GM23248 (cell line): Measurements from ENCODE around the gene SYDE2. TPM values are rescaled to one million over a fixed set of nuclear protein-coding genes. Genes with fewer than 3 reads are reported as not detected.

ENCODE experiments used
- DNase-seq: peaks from one replicate; pipeline ENCODE4 v3.0.0-alpha.2; 2015
- H2AFZ ChIP-seq: fragments of 200-600 bp; sonication (generic); 2 replicates; pipeline ENCODE4 v1.6.1; 2016; ENCODE audit warnings: antibody characterized with exemption
- H3F3A ChIP-seq: fragments of 200-600 bp; sonication (generic); 2 replicates; pipeline ENCODE4 v1.6.1; 2016; ENCODE audit warnings: mild to moderate bottlenecking, antibody characterized with exemption, mixed run types; ENCODE audit not compliant: insufficient read depth
- H3K27ac ChIP-seq: fragments of 200-600 bp; sonication (generic); 2 replicates; pipeline ENCODE4 v1.5.1; 2016; ENCODE audit warnings: mild to moderate bottlenecking
- H3K27me3 ChIP-seq: fragments of 200-600 bp; sonication (generic); replicated peaks from 2 replicates; pipeline ENCODE4 v1.6.1; 2016; ENCODE audit warnings: mild to moderate bottlenecking; ENCODE audit not compliant: insufficient read depth
- H3K36me3 ChIP-seq: fragments of 200-600 bp; sonication (generic); 2 replicates; pipeline ENCODE4 v1.6.1; 2016; ENCODE audit warnings: low read depth, mild to moderate bottlenecking
- H3K4me1 ChIP-seq: fragments of 200-600 bp; sonication (generic); 2 replicates; pipeline ENCODE4 v1.6.1; 2016; ENCODE audit warnings: mild to moderate bottlenecking; ENCODE audit not compliant: insufficient read depth
- H3K4me2 ChIP-seq: fragments of 200-600 bp; sonication (generic); one replicate; pipeline ENCODE4 v1.6.1; 2016; ENCODE audit warnings: mild to moderate bottlenecking; ENCODE audit not compliant: unreplicated experiment
- H3K4me3 ChIP-seq: fragments of 200-600 bp; sonication (generic); 2 replicates; pipeline ENCODE4 v1.5.1; 2016; ENCODE audit warnings: mild to moderate bottlenecking
- H3K79me2 ChIP-seq: fragments of 200-600 bp; sonication (generic); 2 replicates; pipeline ENCODE4 v1.6.1; 2016; ENCODE audit warnings: mild to moderate bottlenecking; ENCODE audit not compliant: insufficient read depth
- H3K9ac ChIP-seq: fragments of 200-600 bp; sonication (generic); 2 replicates; pipeline ENCODE4 v1.6.1; 2016; ENCODE audit warnings: mild to moderate bottlenecking
- H3K9me2 ChIP-seq: fragments of 200-600 bp; sonication (generic); 2 replicates; pipeline ENCODE4 v1.6.1; 2016; ENCODE audit warnings: mixed run types, mild to moderate bottlenecking, moderate library complexity; ENCODE audit not compliant: insufficient read depth
- H3K9me3 ChIP-seq: fragments of 200-600 bp; sonication (generic); one replicate; pipeline ENCODE4 v1.6.1; 2017; ENCODE audit warnings: low read depth
- H4K20me1 ChIP-seq: fragments of 200-600 bp; sonication (generic); 2 replicates; pipeline ENCODE4 v1.6.0; 2016; ENCODE audit not compliant: insufficient read depth
- EZH2 ChIP-seq: fragments of 200-600 bp; sonication (generic); IDR thresholded peaks from 2 replicates; pipeline ENCODE4 v1.6.1; 2018; ENCODE audit warnings: antibody characterized with exemption, mild to moderate bottlenecking; ENCODE audit not compliant: insufficient read depth, poor library complexity, severe bottlenecking
- EZH2phosphoT487 ChIP-seq: fragments of 200-600 bp; sonication (generic); IDR thresholded peaks from 2 replicates; pipeline ENCODE4 v1.6.1; 2018; ENCODE audit warnings: antibody characterized with exemption, moderate library complexity, mild to moderate bottlenecking, low read depth; ENCODE audit not compliant: insufficient read depth
- WGBS, 2 experiments: methylation state at CpG; one replicate each; pipeline ENCODE4 v1.1.6; 2015 to 2017; ENCODE audit warnings: low lambda C conversion rate in 2 of 2, low coverage in 1 of 2; ENCODE audit errors: missing lambda C conversion rate in 2 of 2; 5-methylcytosine and 5-hydroxymethylcytosine counted together
- in situ Hi-C: fragments of 300-500 bp; cut with MboI; formaldehyde crosslinking; loops from 2 replicates; pipeline ENCODE4 v1.15.0; 2020
- polyA plus RNA-seq: library from polyadenylated mRNA; unstranded; fragments of >200 nt; fragmentation: Nextera tagmentation; extraction: Ambion mirVana; gene quantifications from 2 replicates; pipeline ENCODE4 v1.2.1, GENCODE V29; 2016
- total RNA-seq: library from RNA; depleted of rRNA; stranded (reverse); fragments of >200 nt; shearing (Covaris generic); gene quantifications from 2 replicates; pipeline ENCODE4 v1.2.3, GENCODE V29; 2014

SYDE2 gene
- total and polyA plus RNA-seq, 2 experiments from 2014 or later: 1.4 to 6.7 TPM

GRCh38 chr1:85158910-85159309 is 41.9 kb downstream of the SYDE2 start:
- WGBS, 2 experiments: 42 to 53% methylated on average over 5 of the region's 5 CpGs
- in situ Hi-C loops: no loop called here
- Histone ChIP-seq H3K4me1 (no peaks in the 10 kb centered on the region), H3K4me2 (no peak overlapping the region), H3K9ac (no peak overlapping the region), H3K27me3 (no peaks in the 10 kb centered on the region), H3K79me2 (no peaks in the 10 kb centered on the region), H3K9me2 (no peaks in the 10 kb centered on the region), H3K36me3 (no peaks in the 10 kb centered on the region), H3K9me3 (no peaks in the 10 kb centered on the region), H4K20me1 (no peaks in the 10 kb centered on the region), H3F3A (no peaks in the 10 kb centered on the region), H2AFZ (no peak overlapping the region), H3K4me3 (no peak overlapping the region), H3K27ac (no peak overlapping the region)
- no peak for TF ChIP-seq EZH2
- no peak for TF ChIP-seq EZH2phosphoT487
- no peak for DNase-seq

- Histone ChIP-seq H3K27ac (no peak overlapping the region), H3K4me3 (no peak overlapping the region), H2AFZ (no peak overlapping the region), H3K9me3 (no peaks in the 10 kb centered on the region), H3K9ac (no peak overlapping the region), H3K4me1 (no peaks in the 10 kb centered on the region), H4K20me1 (no peaks in the 10 kb centered on the region), H3F3A (no peaks in the 10 kb centered on the region), H3K36me3 (no peaks in the 10 kb centered on the region), H3K4me2 (no peak overlapping the region), H3K9me2 (no peaks in the 10 kb centered on the region), H3K79me2 (no peaks in the 10 kb centered on the region), H3K27me3 (no peaks in the 10 kb centered on the region)
- in situ Hi-C loops: no loop called here
- DNase-seq: no peak
- no peak for TF ChIP-seq EZH2phosphoT487
- TF ChIP-seq EZH2: no peak
Measured at GRCh38 chr1:85157436-85157835, 43.4 kb downstream of the SYDE2 start.

DNA sequence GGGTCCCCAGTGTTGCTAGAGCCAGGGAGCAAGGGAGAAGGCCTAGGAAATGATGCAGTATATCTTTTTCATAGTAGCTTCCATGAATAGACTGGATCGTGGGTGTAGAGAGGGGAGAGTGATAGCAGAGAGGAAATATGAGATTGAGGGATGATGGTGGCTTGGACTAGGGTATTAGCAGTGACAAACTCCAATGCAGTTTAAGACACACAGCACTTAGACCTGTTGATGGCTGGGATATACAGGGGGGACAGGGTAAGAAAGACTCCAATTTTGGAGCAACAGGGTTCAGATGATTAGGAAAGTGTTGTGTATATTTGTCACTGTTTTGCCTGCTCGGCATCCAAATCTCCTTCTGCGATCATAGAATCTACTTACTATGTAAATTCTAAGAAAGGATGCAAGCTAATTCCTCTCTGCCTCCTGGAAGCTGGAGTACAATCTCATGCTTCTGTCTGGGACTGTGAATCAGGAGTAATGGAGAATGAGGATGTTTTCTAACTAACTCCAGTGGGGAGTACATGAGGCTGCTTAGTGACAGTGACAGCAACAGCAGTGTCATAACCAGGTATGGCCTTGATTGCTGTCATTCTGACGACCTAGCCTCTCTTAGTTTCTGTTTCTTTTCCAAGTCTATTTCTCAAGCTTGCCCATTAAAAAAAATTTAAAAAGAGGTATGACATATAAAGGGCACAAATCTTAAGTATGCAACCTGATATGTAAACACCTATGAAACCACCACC is 47.5 kb downstream of the SYDE2 start:
- TF ChIP-seq EZH2phosphoT487 (no peak), EZH2 (no peak)
- Histone ChIP-seq H3K9ac (no peak overlapping the region), H3K79me2 (no peaks in the 10 kb centered on the region), H3K4me2 (no peak overlapping the region), H3K27ac (no peak overlapping the region), H4K20me1 (no peaks in the 10 kb centered on the region), H3K9me3 (no peaks in the 10 kb centered on the region), H3K36me3 (no peaks in the 10 kb centered on the region), H3K4me1 (peaks cover 31% of the 10 kb centered on the region), H3K4me3 (no peak overlapping the region), H3K9me2 (no peaks in the 10 kb centered on the region), H3F3A (peaks cover 10% of the 10 kb centered on the region; the same call in 1 of the 2 replicates), H2AFZ (no peak overlapping the region), H3K27me3 (no peaks in the 10 kb centered on the region)
- in situ Hi-C loops: no loop called here
- DNase-seq: no peak
- WGBS, 2 experiments: 63 to 64% methylated on average over 4 of the region's 4 CpGs

- no peaks in the 10 kb centered on the region for H3K27me3 ChIP-seq
- no peak overlapping the region for H3K9ac ChIP-seq
- H3K9me3 ChIP-seq: no peaks in the 10 kb centered on the region
- no peak overlapping the region for H2AFZ ChIP-seq
- H3K36me3 ChIP-seq: no peaks in the 10 kb centered on the region
- H3K4me2 ChIP-seq: no peak overlapping the region
- H3K9me2 ChIP-seq: no peaks in the 10 kb centered on the region
- no peak for TF ChIP-seq EZH2
- TF ChIP-seq EZH2phosphoT487: no peak
- DNase-seq: no peak
- in situ Hi-C loops: no loop called here
- no peak overlapping the region for H3K4me3 ChIP-seq
- H3K27ac ChIP-seq: no peak overlapping the region
- H3F3A ChIP-seq: peaks cover 26% of the 10 kb centered on the region
- H3K4me1 ChIP-seq: peaks cover 47% of the 10 kb centered on the region
- no peaks in the 10 kb centered on the region for H4K20me1 ChIP-seq
- WGBS, 2 experiments: 50 to 59% methylated on average over 4 of the region's 4 CpGs
- H3K79me2 ChIP-seq: no peaks in the 10 kb centered on the region
Measured at GRCh38 chr1:85151446-85151845, 49.4 kb downstream of the SYDE2 start.
